ENCODE measurements around the gene ATAD3A. TPM values are rescaled to one million over a fixed set of nuclear protein-coding genes. Genes with fewer than 3 reads are reported as not detected.
"Not testable (repeated sequence)": the region's sequence is repeated elsewhere in the genome, so short reads cannot be mapped to it uniquely, and the experiment has no call there.

ATAD3A gene
- total RNA-seq, 3 donors from 2014 or later = 151 to 180 (median 154) TPM

GRCh38 chr1:1556961-1557360 lies 45.0 kb downstream of the ATAD3A start:
- H3K9me3 Mint-ChIP-seq; H3K27me3 Mint-ChIP-seq (ENCODE audit: low read depth); H3K4me1 Mint-ChIP-seq (ENCODE audit: low read depth); ATAC-seq; H3K36me3 Mint-ChIP-seq (ENCODE audit: insufficient read depth); DNase-seq; H3K4me3 Mint-ChIP-seq: not testable (repeated sequence)

- H3K9me3 Mint-ChIP-seq; H3K4me1 Mint-ChIP-seq (ENCODE audit: low read depth); H3K27me3 Mint-ChIP-seq (ENCODE audit: low read depth); H3K4me3 Mint-ChIP-seq; H3K36me3 Mint-ChIP-seq (ENCODE audit: insufficient read depth); ATAC-seq; DNase-seq: not testable (repeated sequence)
Measured at GRCh38 chr1:1557688-1558087, 45.7 kb downstream of the ATAD3A start.

GRCh38 chr1:1558591-1558990 lies 46.6 kb downstream of the ATAD3A start:
- no peaks in the 10 kb centered on the region for H3K4me1 Mint-ChIP-seq (ENCODE audit: low read depth)
- H3K9me3 Mint-ChIP-seq = no peaks in the 10 kb centered on the region
- ATAC-seq (no peak), DNase-seq (no peak)
- peaks cover 4% of the 10 kb centered on the region for H3K36me3 Mint-ChIP-seq (ENCODE audit: insufficient read depth)
- no peak overlapping the region for H3K4me3 Mint-ChIP-seq
- no peaks in the 10 kb centered on the region for H3K27me3 Mint-ChIP-seq (ENCODE audit: low read depth)

DNA sequence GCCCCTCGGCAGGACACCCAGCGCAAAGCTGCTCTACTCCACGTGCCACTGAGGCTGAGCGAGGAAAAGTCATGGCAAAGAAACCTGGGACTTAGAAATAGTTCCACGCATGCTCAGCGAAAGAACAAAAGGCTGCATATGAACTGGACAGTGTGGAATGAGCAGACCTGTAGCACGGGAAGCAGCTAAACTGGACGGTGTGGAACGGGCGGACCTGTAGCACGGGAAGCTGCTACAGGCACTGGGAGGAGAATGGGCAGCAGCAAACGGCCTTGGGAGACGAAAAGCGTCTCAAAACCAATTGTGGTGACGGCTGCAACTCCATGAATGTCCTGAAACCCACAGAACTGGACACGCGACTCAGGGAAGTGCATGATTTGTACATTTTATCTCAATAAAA lies 47.1 kb downstream of the ATAD3A start:
- ATAC-seq = no peak
- H3K9me3 Mint-ChIP-seq = no peaks in the 10 kb centered on the region

DNA sequence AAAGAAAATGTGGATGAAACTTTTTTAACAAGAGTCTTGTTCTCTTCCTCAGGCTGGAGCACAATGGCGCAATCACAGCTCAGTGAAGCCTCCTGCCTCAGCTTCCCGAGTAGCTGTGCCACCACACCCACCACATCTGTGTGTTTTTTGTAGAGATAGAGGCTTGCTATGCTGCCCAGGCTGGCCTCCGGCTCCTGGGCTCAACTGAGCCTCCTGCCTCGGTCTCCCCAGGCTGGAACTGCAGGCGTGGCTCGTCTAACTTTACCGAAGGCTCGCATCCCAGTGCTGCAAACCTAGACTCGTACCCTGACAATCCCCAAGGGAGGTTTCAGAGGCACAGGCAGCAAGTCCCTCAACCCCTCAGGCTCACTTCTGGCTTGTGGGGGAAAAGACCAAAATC lies 48.2 kb downstream of the ATAD3A start:
- ATAC-seq = no peak
- H3K4me1 Mint-ChIP-seq (ENCODE audit: low read depth) = peaks cover 5% of the 10 kb centered on the region

More for the DNA sequence above, 47.1 kb downstream of the ATAD3A start:
- H3K27me3 Mint-ChIP-seq (ENCODE audit: low read depth) = no peaks in the 10 kb centered on the region
- no peaks in the 10 kb centered on the region for H3K4me1 Mint-ChIP-seq (ENCODE audit: low read depth)
- H3K4me3 Mint-ChIP-seq = no peak overlapping the region
- no peak for DNase-seq
- peaks cover 9% of the 10 kb centered on the region for H3K36me3 Mint-ChIP-seq (ENCODE audit: insufficient read depth)

DNA sequence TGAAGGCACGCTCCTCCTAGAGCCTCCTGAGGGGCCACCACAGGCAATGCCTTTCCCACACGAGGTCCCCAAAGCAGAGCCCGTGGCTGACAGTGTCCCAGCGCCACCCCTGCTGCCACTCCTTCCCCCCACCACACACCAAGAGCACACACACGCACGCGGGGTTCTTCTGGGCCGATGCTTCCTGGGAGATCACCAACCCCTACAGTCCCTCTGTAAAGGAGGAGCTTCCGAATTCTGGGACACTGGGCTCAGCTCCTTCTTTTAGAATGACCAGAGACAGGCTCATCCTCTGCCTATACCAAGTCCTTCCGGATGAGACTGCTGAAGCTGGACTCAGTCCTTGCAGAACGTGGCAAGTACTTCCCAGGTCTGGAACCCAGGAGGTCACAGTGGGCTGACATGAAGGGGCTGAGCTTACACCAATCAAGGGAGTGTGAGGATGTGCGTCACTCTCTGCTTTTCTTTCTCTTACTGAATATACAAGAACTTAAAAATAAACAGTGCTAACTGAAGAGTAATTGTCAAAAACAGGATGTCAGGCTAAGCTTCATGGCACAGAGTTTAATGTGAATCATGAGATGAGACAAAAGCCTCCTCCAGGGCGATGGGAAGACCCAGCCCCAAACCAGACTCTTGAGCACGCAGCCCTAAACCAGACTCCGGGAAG lies 50.0 kb downstream of the ATAD3A start:
- no peak overlapping the region for H3K4me3 Mint-ChIP-seq
- H3K4me1 Mint-ChIP-seq (ENCODE audit: low read depth) = peaks cover 9% of the 10 kb centered on the region
- H3K9me3 Mint-ChIP-seq = no peaks in the 10 kb centered on the region
- no peaks in the 10 kb centered on the region for H3K27me3 Mint-ChIP-seq (ENCODE audit: low read depth)
- ATAC-seq (no peak), DNase-seq (no peak)
- H3K36me3 Mint-ChIP-seq (ENCODE audit: insufficient read depth) = peaks cover 21% of the 10 kb centered on the region

More for the DNA sequence above, 48.2 kb downstream of the ATAD3A start:
- peaks cover 18% of the 10 kb centered on the region for H3K36me3 Mint-ChIP-seq (ENCODE audit: insufficient read depth)
- no peak for DNase-seq
- H3K4me3 Mint-ChIP-seq = no peak overlapping the region
- H3K27me3 Mint-ChIP-seq (ENCODE audit: low read depth) = no peaks in the 10 kb centered on the region
- H3K9me3 Mint-ChIP-seq = no peaks in the 10 kb centered on the region

- Mint-ChIP-seq H3K27me3 (ENCODE audit: low read depth) (no peaks in the 10 kb centered on the region), H3K4me1 (ENCODE audit: low read depth) (peaks cover 15% of the 10 kb centered on the region), H3K4me3 (no peak overlapping the region), H3K9me3 (no peaks in the 10 kb centered on the region), H3K36me3 (ENCODE audit: insufficient read depth) (peaks cover 21% of the 10 kb centered on the region)
- ATAC-seq = no peak
- DNase-seq = no peak
Measured at GRCh38 chr1:1562556-1563195, 50.7 kb downstream of the ATAD3A start.

DNA sequence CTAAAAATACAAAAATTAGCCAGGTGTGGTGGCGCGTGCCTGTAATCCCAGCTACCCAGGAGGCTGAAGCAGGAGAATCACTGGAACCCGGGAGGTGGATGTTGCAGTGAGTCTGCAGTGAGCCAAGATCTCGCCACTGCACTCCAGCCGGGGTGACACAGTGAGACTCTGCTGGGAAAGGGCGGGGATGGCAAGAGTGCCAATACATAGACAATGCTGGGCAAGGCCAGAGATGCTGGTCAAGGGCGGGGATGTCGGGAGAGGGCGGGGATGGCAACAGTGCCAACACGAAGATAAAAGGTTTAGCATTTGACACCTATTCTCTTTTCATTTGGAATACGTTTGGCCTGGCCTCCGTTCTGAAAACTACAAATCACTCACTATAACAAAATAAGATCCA lies 51.7 kb downstream of the ATAD3A start:
- peaks cover 18% of the 10 kb centered on the region for H3K4me1 Mint-ChIP-seq (ENCODE audit: low read depth)
- H3K36me3 Mint-ChIP-seq (ENCODE audit: insufficient read depth) = peaks cover 21% of the 10 kb centered on the region
- H3K4me3 Mint-ChIP-seq = no peak overlapping the region
- no peak for DNase-seq
- no peak for ATAC-seq
- no peaks in the 10 kb centered on the region for H3K27me3 Mint-ChIP-seq (ENCODE audit: low read depth)
- H3K9me3 Mint-ChIP-seq = no peaks in the 10 kb centered on the region

- DNase-seq = no peak
- Mint-ChIP-seq H3K4me1 (ENCODE audit: low read depth) (peaks cover 21% of the 10 kb centered on the region), H3K36me3 (ENCODE audit: insufficient read depth) (peaks cover 21% of the 10 kb centered on the region), H3K27me3 (ENCODE audit: low read depth) (no peaks in the 10 kb centered on the region), H3K4me3 (no peak overlapping the region), H3K9me3 (no peaks in the 10 kb centered on the region)
- ATAC-seq = no peak
Measured at GRCh38 chr1:1564268-1564667, 52.3 kb downstream of the ATAD3A start.

DNA sequence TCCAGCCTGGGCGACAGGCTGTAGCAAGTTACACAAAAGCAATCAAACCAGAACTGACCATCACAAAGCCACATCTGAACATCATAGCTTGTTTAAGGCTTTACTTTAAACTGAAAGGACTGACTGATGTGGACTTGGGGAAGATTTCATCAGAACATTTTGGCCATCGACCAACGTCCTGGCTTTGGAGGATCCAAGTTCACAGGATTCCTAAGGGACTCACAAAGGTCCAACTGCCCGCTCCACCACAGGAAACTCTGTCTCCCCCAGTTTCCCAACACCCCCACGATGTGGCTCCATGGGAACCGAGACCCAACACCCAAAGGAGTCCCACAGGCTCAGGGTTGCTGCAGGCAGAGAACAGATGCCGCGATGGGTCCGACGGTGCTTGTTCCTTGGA lies 53.4 kb downstream of the ATAD3A start:
- ATAC-seq (no peak), DNase-seq (no peak)
- no peaks in the 10 kb centered on the region for H3K9me3 Mint-ChIP-seq
- peaks cover 31% of the 10 kb centered on the region for H3K4me1 Mint-ChIP-seq (ENCODE audit: low read depth)
- no peak overlapping the region for H3K4me3 Mint-ChIP-seq
- no peaks in the 10 kb centered on the region for H3K27me3 Mint-ChIP-seq (ENCODE audit: low read depth)
- peaks cover 24% of the 10 kb centered on the region for H3K36me3 Mint-ChIP-seq (ENCODE audit: insufficient read depth)

GRCh38 chr1:1567152-1567875 lies 55.4 kb downstream of the ATAD3A start:
- Mint-ChIP-seq H3K4me1 (ENCODE audit: low read depth) (peaks cover 42% of the 10 kb centered on the region), H3K36me3 (ENCODE audit: insufficient read depth) (peaks cover 30% of the 10 kb centered on the region), H3K27me3 (ENCODE audit: low read depth) (no peaks in the 10 kb centered on the region), H3K4me3 (no peak overlapping the region), H3K9me3 (no peaks in the 10 kb centered on the region)
- no peak for DNase-seq
- no peak for ATAC-seq

DNA sequence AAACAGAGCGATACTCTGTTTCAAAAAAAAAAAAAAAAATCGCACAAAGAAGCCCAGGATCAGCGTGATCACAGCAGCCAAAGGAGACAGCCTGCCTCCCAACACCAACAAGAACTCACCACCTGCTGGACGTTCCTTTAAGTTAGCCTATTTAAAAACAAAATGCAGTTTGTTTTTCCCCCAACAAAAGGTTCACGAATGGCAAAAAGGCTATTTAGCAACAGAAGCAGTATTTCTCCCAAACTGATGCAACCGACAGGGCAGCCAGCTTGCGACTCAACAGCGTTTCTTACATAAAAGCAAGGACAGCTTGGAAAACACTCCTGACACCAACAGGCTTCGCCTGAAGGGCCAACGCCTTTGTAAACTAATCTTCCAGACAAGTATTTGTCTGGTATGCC lies 55.9 kb downstream of the ATAD3A start:
- DNase-seq = no peak
- peaks cover 30% of the 10 kb centered on the region for H3K36me3 Mint-ChIP-seq (ENCODE audit: insufficient read depth)
- H3K27me3 Mint-ChIP-seq (ENCODE audit: low read depth) = no peaks in the 10 kb centered on the region
- ATAC-seq = no peak
- peaks cover 42% of the 10 kb centered on the region for H3K4me1 Mint-ChIP-seq (ENCODE audit: low read depth)
- no peak overlapping the region for H3K4me3 Mint-ChIP-seq
- no peaks in the 10 kb centered on the region for H3K9me3 Mint-ChIP-seq

DNA sequence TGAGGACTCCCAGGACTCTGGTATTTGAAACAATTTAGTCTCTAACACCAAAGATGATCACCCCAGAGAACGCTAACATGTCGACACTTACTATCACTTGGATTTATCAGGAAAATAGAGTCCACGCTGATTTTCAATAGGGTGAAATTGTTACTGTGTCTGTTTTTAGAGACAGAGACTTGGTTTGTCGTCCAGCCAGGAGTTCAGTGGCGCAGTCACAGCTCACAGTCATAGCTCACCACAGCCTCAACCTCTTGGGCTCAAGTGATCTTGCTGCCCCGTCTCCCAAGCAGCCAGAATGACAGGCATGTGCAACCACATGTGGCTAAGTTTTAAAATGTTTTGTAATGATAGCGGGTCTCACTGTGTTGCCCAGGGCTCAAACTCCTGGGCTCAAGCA lies 57.4 kb downstream of the ATAD3A start:
- ATAC-seq (no peak), DNase-seq (no peak)
- no peaks in the 10 kb centered on the region for H3K9me3 Mint-ChIP-seq
- H3K4me3 Mint-ChIP-seq = peak overlapping the region; percentile 24
- peaks cover 46% of the 10 kb centered on the region for H3K4me1 Mint-ChIP-seq (ENCODE audit: low read depth)
- H3K36me3 Mint-ChIP-seq (ENCODE audit: insufficient read depth) = peaks cover 25% of the 10 kb centered on the region
- no peaks in the 10 kb centered on the region for H3K27me3 Mint-ChIP-seq (ENCODE audit: low read depth)

- DNase-seq (peak; percentile 57), ATAC-seq (peak; percentile 86 to 87)
- H3K4me3 Mint-ChIP-seq = peak overlapping the region; percentile 95
- H3K27me3 Mint-ChIP-seq (ENCODE audit: low read depth) = no peaks in the 10 kb centered on the region
- H3K4me1 Mint-ChIP-seq (ENCODE audit: low read depth) = peaks cover 41% of the 10 kb centered on the region
- H3K36me3 Mint-ChIP-seq (ENCODE audit: insufficient read depth) = peaks cover 13% of the 10 kb centered on the region
- H3K9me3 Mint-ChIP-seq = no peaks in the 10 kb centered on the region
Measured at GRCh38 chr1:1573843-1574720, 62.1 kb downstream of the ATAD3A start.
